AG08396 (cell line): ENCODE measurements around the gene SREBF2.
"Not testable (repeated sequence)": the region's sequence is repeated elsewhere in the genome, so short reads cannot be mapped to it uniquely, and the experiment has no call there.

Experiments
- DNase-seq: peaks from one replicate; pipeline ENCODE4 v3.0.0; 2012; ENCODE audit warnings: low spot score, mixed read lengths

Gene SREBF2

DNA sequence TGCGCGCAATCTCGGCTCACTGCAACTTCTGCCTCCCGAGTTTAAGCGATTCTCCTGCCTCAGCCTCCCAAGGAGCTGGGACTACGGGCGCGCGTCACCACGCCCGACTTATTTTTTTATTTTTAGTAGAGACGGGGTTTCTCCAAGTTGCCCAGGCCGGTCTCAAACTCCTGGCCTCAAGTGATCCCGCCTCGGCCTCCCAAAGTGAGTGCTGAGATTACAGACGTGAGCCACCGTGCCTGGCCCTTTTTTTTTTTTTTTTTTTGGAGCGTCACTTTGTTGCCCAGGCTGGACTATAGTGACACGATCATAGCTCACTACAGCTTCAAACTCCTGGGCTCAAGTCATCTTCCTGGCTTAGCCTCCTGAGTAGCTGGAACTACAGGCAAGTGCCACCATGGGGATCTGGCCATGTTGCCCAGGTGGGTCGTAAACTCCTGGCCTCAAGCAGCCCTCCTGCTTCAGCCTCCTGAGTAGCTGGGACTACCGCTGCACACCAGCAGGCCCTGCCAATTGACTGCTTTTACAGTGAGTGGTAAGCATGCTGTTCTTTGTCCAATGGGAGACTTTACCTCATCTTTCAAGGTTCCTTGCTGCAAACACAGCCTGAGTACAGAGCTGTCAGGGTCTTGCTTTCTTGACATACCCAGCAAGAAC is 114.6 kb downstream of the SREBF2 start:
- DNase-seq, result no peak

DNA sequence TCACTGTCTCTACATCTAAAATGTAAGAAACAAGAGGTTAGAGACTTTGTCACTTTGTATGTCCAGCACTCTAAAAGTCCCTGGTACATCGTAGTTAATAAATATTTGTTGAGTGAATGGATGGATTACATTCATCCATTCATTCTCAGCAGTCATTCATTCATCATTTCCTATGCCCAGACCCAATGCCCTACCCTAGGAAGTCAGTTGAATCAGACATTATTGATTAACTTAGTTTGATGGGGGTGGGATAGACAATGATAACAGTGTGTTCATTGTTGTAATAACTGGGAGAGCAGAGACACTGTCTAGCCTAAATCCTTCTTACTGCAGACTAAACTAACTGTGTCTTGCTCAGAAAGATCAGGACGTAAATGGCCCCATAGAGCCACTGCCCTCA is 115.2 kb downstream of the SREBF2 start:
- no peak for DNase-seq

GRCh38 chr22:41948928-41949296 is 116.0 kb downstream of the SREBF2 start:
- not testable (repeated sequence) for DNase-seq

GRCh38 chr22:41949297-41949965 is 116.5 kb downstream of the SREBF2 start:
- no peak for DNase-seq

- DNase-seq, result no peak
Measured at GRCh38 chr22:41951898-41952474, 119.1 kb downstream of the SREBF2 start, which contains the start of gene SMIM45. SMIM45 (plus strand) TSS chr22:41952150.

DNA sequence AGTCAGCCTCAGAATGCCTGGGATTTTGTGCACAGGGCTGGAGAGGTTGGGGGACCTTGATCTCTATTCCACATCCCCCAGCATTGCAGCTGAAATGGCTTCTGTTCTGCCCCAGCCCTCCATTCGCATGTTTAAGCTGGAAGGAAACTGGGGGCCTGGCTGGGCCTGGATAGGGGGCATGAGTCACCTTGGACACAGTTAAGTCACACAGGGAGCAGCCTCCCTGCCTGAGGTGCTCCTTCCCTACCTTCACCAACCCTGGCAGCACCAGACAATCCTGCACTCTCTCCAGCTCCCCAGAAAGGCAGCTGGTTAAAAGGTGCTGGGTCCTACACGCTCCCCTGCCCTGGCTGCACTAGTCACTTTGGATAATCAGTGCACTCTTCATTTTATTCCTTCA is 119.8 kb downstream of the SREBF2 start:
- no peak for DNase-seq
